Stimulated activated CD8-positive, alpha-beta memory T cell treated with anti-CD3 and anti-CD28 coated beads, Interleukin-4, amount 100 ng/mL, for 4 hours (primary cell): ENCODE data around the gene CST7.

Source experiments
- DNase-seq, 2 donors: peaks; one replicate each; pipeline ENCODE4 v3.0.0-alpha.2; 2020; ENCODE audit warnings: low read depth in 2 of 2, low spot score in 1 of 2

The CST7 gene

GRCh38 chr20:24950836-24951525 is 1.9 kb downstream of the CST7 start:
- DNase-seq, result no peak

- no peak for DNase-seq
Observed at GRCh38 chr20:24951536-24952083, 2.5 kb downstream of the CST7 start.

GRCh38 chr20:24952376-24953208 is 3.5 kb downstream of the CST7 start:
- DNase-seq, result no peak

- DNase-seq, result no peak
Observed at GRCh38 chr20:24953209-24953575, 4.1 kb downstream of the CST7 start.

- DNase-seq, result peak in 1 of 2 donors; percentile 30
Observed at GRCh38 chr20:24953621-24954133, 4.6 kb downstream of the CST7 start.

- no peak for DNase-seq
Observed at GRCh38 chr20:24954151-24954550, 5.1 kb downstream of the CST7 start.

- DNase-seq, result no peak
Observed at GRCh38 chr20:24954566-24954965, 5.5 kb downstream of the CST7 start.

- no peak for DNase-seq
Observed at GRCh38 chr20:24955045-24955444, 6.0 kb downstream of the CST7 start.

- DNase-seq, result no peak
Observed at GRCh38 chr20:24956001-24956841, 7.2 kb downstream of the CST7 start.

- DNase-seq, result no peak
Observed at GRCh38 chr20:24957326-24958016, 8.4 kb downstream of the CST7 start.

GRCh38 chr20:24958506-24959385 is 9.7 kb downstream of the CST7 start:
- no peak for DNase-seq

GRCh38 chr20:24959591-24960301 is 10.7 kb downstream of the CST7 start:
- no peak for DNase-seq

GRCh38 chr20:24960302-24960801 is 11.3 kb downstream of the CST7 start:
- no peak for DNase-seq

- DNase-seq, result no peak
Observed at GRCh38 chr20:24960861-24961260, 11.8 kb downstream of the CST7 start.

GRCh38 chr20:24961384-24962181 is 12.5 kb downstream of the CST7 start:
- no peak for DNase-seq

- no peak for DNase-seq
Observed at GRCh38 chr20:24962182-24962492, 13.1 kb downstream of the CST7 start.

GRCh38 chr20:24962510-24962909 is 13.4 kb downstream of the CST7 start:
- DNase-seq, result no peak
